Measurements from ENCODE around the gene ING1.
"Not testable (repeated sequence)": the region's sequence is repeated elsewhere in the genome, so short reads cannot be mapped to it uniquely, and the experiment has no call there.

ING1 gene

DNA sequence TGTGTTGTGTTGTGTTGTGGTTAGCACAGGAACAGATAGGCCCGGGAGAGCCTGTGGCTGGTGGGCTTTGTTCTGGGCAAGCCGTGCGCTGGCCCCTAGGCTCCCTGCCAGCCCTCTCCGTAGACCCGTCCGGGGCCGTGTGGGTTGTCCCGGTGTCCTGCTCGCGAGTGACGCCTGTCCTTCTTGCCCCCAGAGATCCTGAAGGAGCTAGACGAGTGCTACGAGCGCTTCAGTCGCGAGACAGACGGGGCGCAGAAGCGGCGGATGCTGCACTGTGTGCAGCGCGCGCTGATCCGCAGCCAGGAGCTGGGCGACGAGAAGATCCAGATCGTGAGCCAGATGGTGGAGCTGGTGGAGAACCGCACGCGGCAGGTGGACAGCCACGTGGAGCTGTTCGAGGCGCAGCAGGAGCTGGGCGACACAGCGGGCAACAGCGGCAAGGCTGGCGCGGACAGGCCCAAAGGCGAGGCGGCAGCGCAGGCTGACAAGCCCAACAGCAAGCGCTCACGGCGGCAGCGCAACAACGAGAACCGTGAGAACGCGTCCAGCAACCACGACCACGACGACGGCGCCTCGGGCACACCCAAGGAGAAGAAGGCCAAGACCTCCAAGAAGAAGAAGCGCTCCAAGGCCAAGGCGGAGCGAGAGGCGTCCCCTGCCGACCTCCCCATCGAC lies 5.7 kb downstream of the ING1 start:
- DNase-seq = no peak

DNA sequence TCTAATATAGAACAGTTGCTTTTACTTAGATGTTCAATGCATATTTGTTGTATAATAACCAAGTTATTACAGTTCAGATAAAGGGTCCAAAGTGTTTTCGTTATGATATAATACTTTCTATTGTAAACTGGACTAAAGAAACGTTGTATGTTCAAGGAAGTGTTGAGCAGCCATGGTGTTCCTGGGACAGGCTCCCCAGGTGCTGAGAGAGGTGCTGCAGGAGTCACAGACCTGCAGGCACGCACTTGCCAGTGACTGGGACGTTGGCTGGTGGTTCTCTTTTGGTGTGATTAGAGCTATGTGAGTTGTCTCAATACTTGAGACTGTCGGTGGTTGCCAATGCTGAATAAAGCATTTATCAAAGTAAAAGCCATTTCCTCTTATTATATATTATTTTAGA lies 9.5 kb downstream of the ING1 start:
- DNase-seq = no peak

- DNase-seq = no peak
These were observed 10.1 kb downstream of the ING1 start for GRCh38 chr13:110723598-110723997.

DNA sequence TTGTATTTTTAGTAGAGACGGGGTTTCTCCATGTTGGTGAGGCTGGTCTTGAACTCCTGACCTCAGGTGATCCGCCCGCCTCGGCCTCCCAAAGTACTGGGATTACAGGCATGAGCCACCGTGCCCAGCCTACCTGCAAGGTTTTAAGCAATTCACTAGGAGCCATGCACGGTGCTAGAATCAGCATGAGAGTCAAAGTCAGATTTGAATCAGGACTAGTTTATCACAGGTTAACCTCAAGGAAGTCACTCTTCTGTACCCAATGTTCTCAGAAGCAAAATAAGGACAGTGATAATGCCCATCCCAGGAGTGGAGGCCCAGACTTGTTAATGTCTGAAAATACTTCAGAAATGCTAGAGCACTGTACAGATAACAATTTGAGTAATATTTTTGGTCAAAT lies 12.7 kb downstream of the ING1 start:
- DNase-seq = not testable (repeated sequence)

DNA sequence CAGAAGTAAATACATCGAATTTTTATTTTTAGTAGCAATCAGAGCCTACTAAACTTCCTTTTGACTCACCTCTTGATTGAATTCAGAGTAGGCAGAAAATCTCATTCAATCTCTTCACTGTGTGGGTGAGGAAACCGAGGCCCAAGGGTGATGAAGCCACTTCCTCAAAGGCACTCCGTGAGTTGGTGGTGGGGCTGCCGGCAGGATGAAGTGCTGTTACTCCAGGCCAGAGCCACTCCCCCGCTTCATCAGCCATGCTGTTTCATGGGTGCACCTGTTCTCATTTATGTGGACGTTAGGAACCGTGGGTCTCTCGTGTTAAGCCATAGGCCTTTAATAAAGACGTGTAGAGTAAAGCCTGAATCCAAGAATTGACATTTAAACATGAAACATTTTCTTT lies 13.2 kb downstream of the ING1 start:
- no peak for DNase-seq

GRCh38 chr13:110731072-110731471 lies 17.6 kb downstream of the ING1 start:
- no peak for DNase-seq

GRCh38 chr13:110734561-110734960 lies 21.1 kb downstream of the ING1 start:
- DNase-seq = no peak

GRCh38 chr13:110737555-110737954 lies 24.1 kb downstream of the ING1 start:
- DNase-seq = no peak

DNA sequence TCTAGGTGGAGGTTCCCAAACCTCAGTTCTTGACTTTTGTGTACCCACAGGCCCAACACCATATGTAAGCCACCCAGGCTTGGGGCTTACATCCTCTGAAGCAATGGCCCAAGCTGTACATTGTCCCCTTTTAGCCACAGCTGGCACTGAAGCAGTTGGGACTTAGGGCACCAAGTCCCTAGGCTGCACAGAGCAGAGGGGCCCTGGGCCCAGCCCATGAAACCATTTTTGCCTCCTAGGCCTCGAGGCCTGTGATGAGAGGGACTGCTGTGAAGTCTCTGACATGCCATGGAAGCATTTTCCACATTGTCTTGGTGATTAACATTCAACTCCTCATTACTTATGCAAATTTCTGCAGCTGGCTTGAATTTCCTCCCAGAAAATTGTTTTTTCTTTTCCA lies 30.2 kb downstream of the ING1 start:
- no peak for DNase-seq

DNA sequence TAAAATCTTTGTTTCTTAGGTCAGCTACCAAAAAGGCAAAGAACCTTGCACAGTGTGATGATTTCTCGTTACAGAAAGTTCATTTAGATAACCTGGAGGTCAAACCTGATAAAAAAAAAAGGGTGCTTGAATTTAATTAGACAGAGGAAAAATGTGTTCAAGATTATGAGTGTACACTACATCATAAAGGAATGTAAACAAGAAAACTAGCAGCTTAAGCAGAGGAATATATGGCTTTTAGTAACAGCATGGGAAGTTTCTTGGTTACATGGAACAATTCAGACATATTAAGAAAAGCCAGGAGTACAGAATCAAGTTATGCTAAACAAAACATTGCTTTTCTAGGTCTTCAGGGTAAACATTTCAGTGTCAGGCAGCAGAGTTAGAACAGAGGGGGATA lies 32.9 kb downstream of the ING1 start:
- no peak for DNase-seq

DNA sequence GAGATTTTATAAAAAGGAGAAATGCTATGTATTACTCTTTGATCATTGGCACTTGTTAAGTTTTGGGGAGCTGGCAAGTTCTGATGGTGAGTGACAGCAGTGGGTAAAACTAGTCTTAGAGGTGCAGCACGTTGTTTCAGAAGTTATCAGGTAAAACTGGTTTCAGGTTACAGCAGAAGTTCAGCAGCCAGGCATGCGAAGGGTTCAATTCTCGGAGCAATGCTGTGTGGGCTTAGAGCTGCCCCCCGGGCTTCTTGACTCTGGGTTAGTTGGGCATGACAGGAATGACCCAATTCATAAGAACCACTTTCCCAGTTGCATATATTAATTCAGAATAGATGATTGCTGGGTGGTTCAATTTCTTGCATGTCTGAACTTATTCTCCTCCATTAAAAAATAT lies 34.8 kb downstream of the ING1 start:
- DNase-seq = no peak

DNA sequence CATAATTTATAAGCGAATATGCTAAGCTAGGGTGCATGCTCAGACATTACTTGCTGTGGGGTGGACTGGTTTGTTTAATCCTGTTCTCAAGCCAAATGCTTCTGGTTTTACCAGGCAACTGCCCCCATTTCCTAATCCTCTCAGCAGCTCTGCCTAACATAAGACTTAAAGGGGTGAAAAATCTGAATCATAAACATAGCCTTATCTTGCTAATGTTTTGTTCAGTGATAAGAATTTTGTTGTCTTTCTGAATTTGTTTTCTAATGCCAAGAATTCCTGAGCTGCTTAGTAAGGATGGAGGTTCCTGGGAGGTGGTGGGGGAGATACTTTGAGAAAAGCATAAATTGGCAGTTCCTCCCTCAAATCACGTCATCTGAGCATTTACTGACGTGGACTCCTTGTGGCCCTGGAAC lies 42.7 kb downstream of the ING1 start:
- no peak for DNase-seq

DNA sequence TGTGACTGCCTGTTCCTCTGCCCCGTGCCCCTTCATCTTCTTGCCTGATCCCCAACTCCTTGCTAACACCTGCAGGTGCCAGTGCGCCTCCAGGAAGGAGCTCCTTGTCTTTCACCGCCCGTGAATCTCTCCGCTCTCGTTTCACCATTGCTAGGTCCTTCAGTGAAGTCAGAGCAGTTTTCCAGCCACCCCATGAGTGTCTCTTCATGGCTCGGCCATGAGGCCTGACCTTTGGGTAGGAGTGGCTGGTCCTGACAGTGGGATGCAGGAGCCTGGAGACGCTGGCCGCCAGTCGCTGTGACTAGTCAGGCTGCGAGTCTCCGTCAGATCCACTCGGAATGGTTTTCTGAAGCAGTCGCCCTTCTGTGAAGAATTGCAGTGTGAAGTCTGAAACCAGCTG lies 43.8 kb downstream of the ING1 start:
- DNase-seq = no peak

DNA sequence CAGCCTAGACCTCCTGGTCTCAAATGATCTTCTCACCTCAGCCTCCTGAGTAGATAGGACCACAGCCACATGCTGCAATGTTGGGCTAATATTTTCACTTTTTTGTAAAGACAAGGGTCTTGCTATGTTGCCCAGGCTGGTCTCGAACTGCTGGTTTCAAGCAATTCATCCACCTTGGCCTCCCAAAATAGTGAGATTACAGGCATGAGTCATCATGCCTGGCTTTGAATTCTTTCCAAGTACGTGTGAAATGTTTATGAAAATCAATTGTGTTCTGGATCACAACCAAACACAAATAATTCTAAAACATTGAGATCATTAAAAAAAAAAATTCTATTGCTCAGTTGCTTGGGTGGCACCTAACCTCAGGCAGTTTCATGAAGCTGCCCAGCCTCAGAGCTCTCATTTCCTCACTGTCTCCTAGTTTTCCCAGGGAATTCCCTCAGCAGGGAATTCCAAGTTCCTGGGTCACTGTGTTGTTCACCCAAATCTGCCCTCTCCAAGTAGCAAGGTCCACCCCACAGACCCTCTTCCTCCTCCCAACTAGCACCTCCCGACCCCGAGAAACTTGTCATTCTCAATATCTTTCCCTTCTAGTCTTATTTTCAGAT lies 44.8 kb downstream of the ING1 start:
- no peak for DNase-seq

- DNase-seq = no peak
These were observed 46.2 kb downstream of the ING1 start for GRCh38 chr13:110759710-110760109.

DNA sequence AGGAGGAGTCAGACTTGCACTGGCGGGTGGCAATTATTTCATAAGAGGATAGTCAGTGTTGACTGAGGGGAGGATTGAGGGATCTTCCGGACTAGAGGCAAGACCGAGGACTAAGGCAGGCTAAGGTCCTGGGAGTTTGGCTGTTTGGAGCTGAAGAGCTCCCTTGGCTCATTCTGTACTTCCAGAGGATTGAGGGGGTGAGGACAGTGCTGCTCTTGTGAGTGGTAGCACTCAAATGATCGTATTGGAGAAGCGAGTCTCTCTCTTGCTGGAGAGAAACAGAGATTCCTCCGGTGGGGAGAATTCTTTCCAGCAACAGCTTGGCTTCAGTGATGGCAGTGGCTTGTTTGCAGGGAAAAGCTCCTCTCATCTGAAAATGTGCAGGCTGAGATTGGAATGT lies 47.1 kb downstream of the ING1 start:
- no peak for DNase-seq

- no peak for DNase-seq
These were observed 53.4 kb downstream of the ING1 start for GRCh38 chr13:110766671-110767430.

DNA sequence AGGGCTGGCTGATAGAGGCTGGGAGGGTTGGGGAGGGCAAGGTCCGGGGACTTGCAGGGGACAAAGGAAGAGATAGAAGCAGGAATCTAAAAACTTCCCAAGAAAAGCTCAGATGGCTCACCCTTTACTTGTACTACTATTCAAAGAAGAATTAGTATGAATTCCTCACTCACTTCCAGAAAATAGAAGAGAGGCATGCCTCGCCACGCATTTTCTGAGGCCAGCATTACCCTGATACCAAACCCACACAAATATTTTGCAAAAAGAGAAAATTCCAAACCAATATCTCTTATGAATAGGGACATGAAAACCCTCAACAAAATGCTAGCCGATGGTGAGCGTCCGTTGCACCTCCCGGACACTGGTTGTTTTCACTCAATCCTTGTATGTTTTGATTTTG lies 54.0 kb downstream of the ING1 start:
- DNase-seq = no peak

DNA sequence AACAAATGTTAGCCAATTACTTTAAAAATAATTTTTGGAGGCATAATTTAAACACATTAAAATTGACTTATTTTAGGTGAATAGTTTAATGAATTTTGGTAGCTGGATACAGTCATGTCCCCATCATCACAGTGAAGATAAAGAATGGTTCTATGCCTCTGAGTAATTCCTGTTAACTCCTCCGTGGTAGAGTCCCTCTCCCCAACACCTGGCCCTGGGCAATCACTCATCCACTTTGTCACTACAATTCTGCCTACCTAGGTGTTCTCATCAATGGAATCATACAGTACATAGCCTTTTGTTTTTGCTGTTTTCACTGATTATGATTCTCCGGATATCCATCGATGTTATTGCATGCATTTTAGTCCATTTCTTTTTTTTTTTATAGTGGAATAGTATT lies 55.6 kb downstream of the ING1 start:
- no peak for DNase-seq

GRCh38 chr13:110770678-110771077 lies 57.2 kb downstream of the ING1 start:
- DNase-seq = no peak

DNA sequence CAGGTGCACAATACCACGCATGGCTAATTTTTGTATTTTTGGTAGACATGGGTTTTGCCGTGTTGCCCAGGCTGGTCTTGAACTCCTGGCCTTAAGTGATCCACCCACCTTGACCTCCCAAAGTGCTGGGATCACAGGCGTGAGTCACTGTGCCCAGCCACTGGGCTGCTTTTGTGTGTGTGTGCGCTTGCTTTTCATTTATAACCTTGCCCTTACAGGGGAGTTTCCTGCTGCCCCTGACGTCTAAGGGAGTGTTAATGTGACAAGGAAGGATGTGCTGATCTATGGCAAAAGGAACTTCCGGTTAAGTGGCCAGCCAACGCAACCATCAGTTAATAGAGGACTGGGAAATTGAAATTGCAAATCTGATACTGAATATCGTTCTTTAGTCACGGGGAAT lies 57.7 kb downstream of the ING1 start:
- no peak for DNase-seq

DNA sequence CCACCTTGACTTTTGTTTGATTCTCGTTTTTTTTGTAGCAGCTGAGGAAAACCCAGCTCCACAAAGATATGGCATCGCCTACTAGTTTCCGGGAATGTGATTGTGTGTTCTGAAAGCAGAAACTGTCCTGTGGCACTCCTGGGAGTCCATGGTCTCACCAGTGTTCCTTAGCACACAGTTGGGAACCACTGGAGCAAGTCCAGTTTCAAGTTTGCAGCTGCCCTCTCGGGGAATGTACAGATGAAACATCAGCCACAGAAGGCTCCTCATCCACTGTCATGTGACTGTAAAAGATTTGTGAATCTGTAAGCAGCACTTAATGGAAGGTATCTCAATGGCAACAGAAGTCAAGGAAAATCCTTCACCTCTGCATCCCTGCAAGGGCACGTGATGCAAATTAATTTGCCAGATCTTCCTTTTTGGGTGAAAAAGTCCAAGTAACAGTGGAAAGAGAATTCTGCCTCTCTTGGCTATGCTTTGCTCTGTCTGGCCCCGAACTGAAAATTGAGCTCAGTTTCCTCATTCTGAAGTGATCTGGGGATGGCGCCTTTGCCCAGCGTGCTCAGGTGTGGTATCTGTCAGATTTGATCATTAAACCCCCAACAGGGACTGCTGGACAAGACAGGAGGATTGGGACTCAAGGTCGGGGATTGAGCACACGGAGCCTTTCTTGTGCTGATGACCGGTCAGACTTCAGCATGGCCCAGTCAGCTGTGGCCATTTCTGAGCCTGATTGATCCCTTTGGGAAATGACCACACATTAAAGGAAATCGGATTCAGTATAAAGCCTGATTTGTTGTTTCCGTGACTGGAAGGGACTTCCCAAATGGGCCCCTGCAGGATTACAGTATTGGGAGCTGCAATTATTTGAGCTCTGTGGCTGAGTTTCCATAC lies 58.8 kb downstream of the ING1 start:
- DNase-seq = no peak

Data from cerebellar nuclear complex (tissue), 1 donor.